HepG2 (cell line): ENCODE data around the gene ZNF512B. TPM values are rescaled to one million over a fixed set of nuclear protein-coding genes. Genes with fewer than 3 reads are reported as not detected.

Source experiments
- ARNTL ChIP-seq: sonication (generic); formaldehyde crosslinking; IDR thresholded peaks from 2 replicates; pipeline ENCODE4 v1.4.0; 2020; ENCODE audit warnings: mild to moderate bottlenecking, missing genetic modification reagents
- MED8 ChIP-seq: sonication (generic); formaldehyde crosslinking; IDR thresholded peaks from 2 replicates; pipeline ENCODE4 v1.8.1; 2023; ENCODE audit warnings: mild to moderate bottlenecking, missing genetic modification reagents; ENCODE audit not compliant: insufficient replicate concordance
- NFATC3 ChIP-seq: sonication (generic); formaldehyde crosslinking; IDR thresholded peaks from 2 replicates; pipeline ENCODE4 v1.5.1; 2020; ENCODE audit warnings: mild to moderate bottlenecking, missing genetic modification reagents
- RNF2 ChIP-seq: fragments of 450-650 bp; conservative IDR thresholded peaks from 2 replicates; pipeline ENCODE4 v1.6.1; 2016; ENCODE audit warnings: low read depth
- SMAD3 ChIP-seq: sonication (generic); formaldehyde crosslinking; IDR thresholded peaks from 2 replicates; pipeline ENCODE4 v1.4.0; 2020; ENCODE audit warnings: missing genetic modification reagents
- STAG1 ChIP-seq: sonication (generic); formaldehyde crosslinking; IDR thresholded peaks from 2 replicates; pipeline ENCODE4 v1.4.0; 2020; ENCODE audit warnings: missing genetic modification reagents
- ZBTB49 ChIP-seq: sonication (generic); formaldehyde crosslinking; IDR thresholded peaks from 2 replicates; pipeline ENCODE4 v1.4.0; 2020; ENCODE audit warnings: missing genetic modification reagents, borderline replicate concordance
- ZNF17 ChIP-seq: sonication (generic); formaldehyde crosslinking; IDR thresholded peaks from 2 replicates; pipeline ENCODE4 v1.5.0; 2020; ENCODE audit warnings: mild to moderate bottlenecking, missing genetic modification reagents
- ZNF382 ChIP-seq: sonication (generic); formaldehyde crosslinking; IDR thresholded peaks from 2 replicates; pipeline ENCODE4 v1.5.0; 2020; ENCODE audit warnings: missing genetic modification reagents, mild to moderate bottlenecking, borderline replicate concordance
- ZNF44 ChIP-seq: sonication (generic); formaldehyde crosslinking; IDR thresholded peaks from 2 replicates; pipeline ENCODE4 v1.5.1; 2020; ENCODE audit warnings: mild to moderate bottlenecking, missing genetic modification reagents
- ZNF609 ChIP-seq: sonication (generic); formaldehyde crosslinking; IDR thresholded peaks from 2 replicates; pipeline ENCODE4 v1.4.0; 2020; ENCODE audit warnings: mild to moderate bottlenecking, missing genetic modification reagents, borderline replicate concordance
- ZNF720 ChIP-seq: sonication (generic); formaldehyde crosslinking; IDR thresholded peaks from 2 replicates; pipeline ENCODE4 v1.4.0; 2020; ENCODE audit warnings: missing genetic modification reagents
- polyA plus RNA-seq, 8 experiments: library from polyadenylated mRNA; depleted of rRNA in 3 of 8; stranded (reverse) in 7 of 8; unstranded in 1 of 8; fragments of >200 nt; fragmentation: Illumina TruSeq in 4 of 8; extraction: Trizol in 4 of 8; gene quantifications; 2 replicates each; pipeline versions ENCODE4 v1.2.1 to v1.2.3, GENCODE V29; 2011 to 2016; ENCODE audit warnings: low read depth in 4 of 8, missing spikeins in 1 of 8, mixed read lengths in 1 of 8; ENCODE audit not compliant: insufficient read depth in 1 of 8
- total RNA-seq, 5 experiments: library from RNA; depleted of rRNA; stranded (reverse); fragments of >200 nt; fragmentation: Illumina TruSeq; extraction: Trizol; gene quantifications; 2 replicates each; pipeline ENCODE4 v1.2.3, GENCODE V29; 2016; ENCODE audit warnings: low read depth in 1 of 5
- TF ChIP-seq, protein P1 (sequence below): sonication (generic); formaldehyde crosslinking; conservative IDR thresholded peaks from 2 replicates; pipeline ENCODE4 v1.4.0; 2020; ENCODE audit warnings: missing genetic modification reagents
- TF ChIP-seq, protein P2 (sequence below): sonication (generic); formaldehyde crosslinking; IDR thresholded peaks from 2 replicates; pipeline ENCODE4 v1.5.0; 2020; ENCODE audit warnings: mild to moderate bottlenecking, missing genetic modification reagents, borderline replicate concordance
- TF ChIP-seq, protein P3 (sequence below): conservative IDR thresholded peaks from 2 replicates; pipeline ENCODE4 v1.6.1; 2018; ENCODE audit warnings: missing genetic modification reagents

Gene ZNF512B
- total and polyA plus RNA-seq, 2 of the 13 experiments (the other 11 are each of a cell fraction or from before 2014, with no cell fraction given), result 11.5 to 30.6 TPM

- TF ChIP-seq ZBTB49 (CRISPR knock-in tag) (0 out of 2 replicates have a peak, but pooled peaks have one; percentile 65), RNF2 (peak; percentile 68), ARNTL (peak; percentile 88), ZNF720 (peak; percentile 84; the same call in 1 of the 2 replicates), ZNF44 (CRISPR knock-in tag) (no peak), STAG1 (CRISPR knock-in tag) (peak; percentile 69), ZNF382 (CRISPR knock-in tag) (no peak), MED8 (CRISPR knock-in tag) (peak; percentile 81), NFATC3 (CRISPR knock-in tag) (no peak; the same call in 1 of the 2 replicates), ZNF17 (CRISPR knock-in tag) (no peak), SMAD3 (peak; percentile 98), ZNF609 (CRISPR knock-in tag) (peak; percentile 37; the same call in 1 of the 2 replicates)
- TF ChIP-seq, protein P1, sequence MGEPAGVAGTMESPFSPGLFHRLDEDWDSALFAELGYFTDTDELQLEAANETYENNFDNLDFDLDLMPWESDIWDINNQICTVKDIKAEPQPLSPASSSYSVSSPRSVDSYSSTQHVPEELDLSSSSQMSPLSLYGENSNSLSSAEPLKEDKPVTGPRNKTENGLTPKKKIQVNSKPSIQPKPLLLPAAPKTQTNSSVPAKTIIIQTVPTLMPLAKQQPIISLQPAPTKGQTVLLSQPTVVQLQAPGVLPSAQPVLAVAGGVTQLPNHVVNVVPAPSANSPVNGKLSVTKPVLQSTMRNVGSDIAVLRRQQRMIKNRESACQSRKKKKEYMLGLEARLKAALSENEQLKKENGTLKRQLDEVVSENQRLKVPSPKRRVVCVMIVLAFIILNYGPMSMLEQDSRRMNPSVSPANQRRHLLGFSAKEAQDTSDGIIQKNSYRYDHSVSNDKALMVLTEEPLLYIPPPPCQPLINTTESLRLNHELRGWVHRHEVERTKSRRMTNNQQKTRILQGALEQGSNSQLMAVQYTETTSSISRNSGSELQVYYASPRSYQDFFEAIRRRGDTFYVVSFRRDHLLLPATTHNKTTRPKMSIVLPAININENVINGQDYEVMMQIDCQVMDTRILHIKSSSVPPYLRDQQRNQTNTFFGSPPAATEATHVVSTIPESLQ (CRISPR knock-in tag), result 0 out of 2 replicates have a peak, but pooled peaks have one; percentile 64
- TF ChIP-seq, protein P2, sequence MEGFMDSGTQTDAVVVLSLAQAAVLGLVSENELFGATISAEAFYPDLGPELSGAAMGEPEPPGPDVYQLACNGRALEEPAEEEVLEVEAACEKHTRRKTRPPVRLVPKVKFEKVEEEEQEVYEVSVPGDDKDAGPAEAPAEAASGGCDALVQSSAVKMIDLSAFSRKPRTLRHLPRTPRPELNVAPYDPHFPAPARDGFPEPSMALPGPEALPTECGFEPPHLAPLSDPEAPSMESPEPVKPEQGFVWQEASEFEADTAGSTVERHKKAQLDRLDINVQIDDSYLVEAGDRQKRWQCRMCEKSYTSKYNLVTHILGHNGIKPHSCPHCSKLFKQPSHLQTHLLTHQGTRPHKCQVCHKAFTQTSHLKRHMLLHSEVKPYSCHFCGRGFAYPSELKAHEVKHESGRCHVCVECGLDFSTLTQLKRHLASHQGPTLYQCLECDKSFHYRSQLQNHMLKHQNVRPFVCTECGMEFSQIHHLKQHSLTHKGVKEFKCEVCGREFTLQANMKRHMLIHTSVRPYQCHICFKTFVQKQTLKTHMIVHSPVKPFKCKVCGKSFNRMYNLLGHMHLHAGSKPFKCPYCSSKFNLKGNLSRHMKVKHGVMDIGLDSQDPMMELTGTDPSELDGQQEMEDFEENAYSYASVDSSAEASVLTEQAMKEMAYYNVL (CRISPR knock-in tag), result peak; percentile 93
- TF ChIP-seq, protein P3, sequence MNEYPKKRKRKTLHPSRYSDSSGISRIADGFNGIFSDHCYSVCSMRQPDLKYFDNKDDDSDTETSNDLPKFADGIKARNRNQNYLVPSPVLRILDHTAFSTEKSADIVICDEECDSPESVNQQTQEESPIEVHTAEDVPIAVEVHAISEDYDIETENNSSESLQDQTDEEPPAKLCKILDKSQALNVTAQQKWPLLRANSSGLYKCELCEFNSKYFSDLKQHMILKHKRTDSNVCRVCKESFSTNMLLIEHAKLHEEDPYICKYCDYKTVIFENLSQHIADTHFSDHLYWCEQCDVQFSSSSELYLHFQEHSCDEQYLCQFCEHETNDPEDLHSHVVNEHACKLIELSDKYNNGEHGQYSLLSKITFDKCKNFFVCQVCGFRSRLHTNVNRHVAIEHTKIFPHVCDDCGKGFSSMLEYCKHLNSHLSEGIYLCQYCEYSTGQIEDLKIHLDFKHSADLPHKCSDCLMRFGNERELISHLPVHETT (CRISPR knock-in tag), result peak; percentile 98
Measured at GRCh38 chr20:63980806-63981728, 11.3 kb upstream of the ZNF512B start, which contains the start of gene PRPF6 (continued).
